HepG2 (cell line): ENCODE data around the gene DCTN2. TPM values are rescaled to one million over a fixed set of nuclear protein-coding genes. Genes with fewer than 3 reads are reported as not detected.
A peak's percentile ranks its signal among the peaks of the same experiment; 100 is the strongest.

Experiments
- ARNTL ChIP-seq: sonication (generic); formaldehyde crosslinking; IDR thresholded peaks from 2 replicates; pipeline ENCODE4 v1.4.0; 2020; ENCODE audit warnings: mild to moderate bottlenecking, missing genetic modification reagents
- CHCHD3 ChIP-seq: sonication (generic); formaldehyde crosslinking; IDR thresholded peaks from 2 replicates; pipeline ENCODE4 v1.8.0; 2022; ENCODE audit warnings: mild to moderate bottlenecking, missing genetic modification reagents, moderate library complexity
- GLI4 ChIP-seq: sonication (generic); formaldehyde crosslinking; IDR thresholded peaks from 2 replicates; pipeline ENCODE4 v1.5.1; 2020; ENCODE audit warnings: missing genetic modification reagents, mild to moderate bottlenecking, moderate library complexity, borderline replicate concordance
- HDAC6 ChIP-seq: fragments of 200-600 bp; sonication (generic); IDR thresholded peaks from 2 replicates; pipeline ENCODE4 v1.7.0; 2017; ENCODE audit warnings: mild to moderate bottlenecking, antibody characterized with exemption, low read length, low read depth
- PAWR ChIP-seq: sonication (generic); formaldehyde crosslinking; IDR thresholded peaks from 2 replicates; pipeline ENCODE4 v1.4.0; 2020; ENCODE audit warnings: missing genetic modification reagents, mild to moderate bottlenecking, borderline replicate concordance
- PRPF4 ChIP-seq: fragments of 200-400 bp; formaldehyde crosslinking; IDR thresholded peaks from 2 replicates; pipeline ENCODE4 v1.6.1; 2016; ENCODE audit warnings: low read length, low read depth; ENCODE audit not compliant: poor library complexity, severe bottlenecking
- RFXANK ChIP-seq: IDR thresholded peaks from 2 replicates; pipeline ENCODE4 v1.6.1; 2016
- SALL1 ChIP-seq: sonication (generic); formaldehyde crosslinking; IDR thresholded peaks from 2 replicates; pipeline ENCODE4 v1.8.0; 2022; ENCODE audit warnings: mild to moderate bottlenecking, missing genetic modification reagents
- TAF1 ChIP-seq: sonication (generic); formaldehyde crosslinking; IDR thresholded peaks from 2 replicates; pipeline ENCODE4 v1.4.0; 2020; ENCODE audit warnings: missing genetic modification reagents
- TEAD2 ChIP-seq: sonication (generic); formaldehyde crosslinking; IDR thresholded peaks from 2 replicates; pipeline ENCODE4 v1.9.0; 2021; ENCODE audit warnings: missing genetic modification reagents
- TRIM24 ChIP-seq: sonication (generic); formaldehyde crosslinking; IDR thresholded peaks from 2 replicates; pipeline ENCODE4 v1.8.0; 2022; ENCODE audit warnings: mild to moderate bottlenecking, missing genetic modification reagents
- XBP1 ChIP-seq: sonication (generic); formaldehyde crosslinking; IDR thresholded peaks from 2 replicates; pipeline ENCODE4 v1.5.0; 2020; ENCODE audit warnings: missing genetic modification reagents
- ZFYVE20 ChIP-seq: sonication (generic); formaldehyde crosslinking; IDR thresholded peaks from 2 replicates; pipeline ENCODE4 v1.8.0; 2023; ENCODE audit warnings: low read depth, mild to moderate bottlenecking, moderate library complexity, missing genetic modification reagents, borderline replicate concordance
- ZNF232 ChIP-seq: sonication (generic); formaldehyde crosslinking; IDR thresholded peaks from 2 replicates; pipeline ENCODE4 v1.4.0; 2020; ENCODE audit warnings: missing genetic modification reagents, borderline replicate concordance
- ZNF24 ChIP-seq: fragments of 450-650 bp; IDR thresholded peaks from 2 replicates; pipeline ENCODE4 v1.6.1; 2017; ENCODE audit warnings: antibody characterized with exemption, mild to moderate bottlenecking
- ZNF329 ChIP-seq: sonication (generic); formaldehyde crosslinking; IDR thresholded peaks from 2 replicates; pipeline ENCODE4 v1.9.0; 2021; ENCODE audit warnings: low read depth, mild to moderate bottlenecking, missing genetic modification reagents
- ZNF383 ChIP-seq: sonication (generic); formaldehyde crosslinking; IDR thresholded peaks from 2 replicates; pipeline ENCODE4 v1.4.0; 2020; ENCODE audit warnings: missing genetic modification reagents, mild to moderate bottlenecking, borderline replicate concordance
- ZNF747 ChIP-seq: sonication (generic); formaldehyde crosslinking; IDR thresholded peaks from 2 replicates; pipeline ENCODE4 v1.8.1; 2023; ENCODE audit warnings: missing genetic modification reagents, mild to moderate bottlenecking, borderline replicate concordance
- polyA plus RNA-seq, 8 experiments: library from polyadenylated mRNA; depleted of rRNA in 3 of 8; stranded (reverse) in 7 of 8; unstranded in 1 of 8; fragments of >200 nt; fragmentation: Illumina TruSeq in 4 of 8; extraction: Trizol in 4 of 8; gene quantifications; 2 replicates each; pipeline versions ENCODE4 v1.2.1 to v1.2.3, GENCODE V29; 2011 to 2016; ENCODE audit warnings: low read depth in 4 of 8, missing spikeins in 1 of 8, mixed read lengths in 1 of 8; ENCODE audit not compliant: insufficient read depth in 1 of 8
- total RNA-seq, 5 experiments: library from RNA; depleted of rRNA; stranded (reverse); fragments of >200 nt; fragmentation: Illumina TruSeq; extraction: Trizol; gene quantifications; 2 replicates each; pipeline ENCODE4 v1.2.3, GENCODE V29; 2016; ENCODE audit warnings: low read depth in 1 of 5
- TF ChIP-seq, protein P1 (sequence below): sonication (generic); formaldehyde crosslinking; IDR thresholded peaks from 2 replicates; pipeline ENCODE4 v1.4.0; 2020; ENCODE audit warnings: mild to moderate bottlenecking, missing genetic modification reagents
- TF ChIP-seq, protein P2 (sequence below): IDR thresholded peaks from 2 replicates; pipeline ENCODE4 v1.6.1; 2018; ENCODE audit warnings: missing genetic modification reagents, mild to moderate bottlenecking, missing compliant biosample characterization
- TF ChIP-seq, protein P3 (sequence below): conservative IDR thresholded peaks from 2 replicates; pipeline ENCODE4 v1.6.1; 2018; ENCODE audit warnings: missing genetic modification reagents
- TF ChIP-seq, protein P4 (sequence below): sonication (generic); formaldehyde crosslinking; IDR thresholded peaks from 2 replicates; pipeline ENCODE4 v1.5.0; 2020; ENCODE audit warnings: mild to moderate bottlenecking, missing genetic modification reagents
- TF ChIP-seq, protein P5 (sequence below): sonication (generic); formaldehyde crosslinking; IDR thresholded peaks from 2 replicates; pipeline ENCODE4 v1.4.0; 2020; ENCODE audit warnings: missing genetic modification reagents

Gene DCTN2
- total and polyA plus RNA-seq, 2 of the 13 experiments (the other 11 are each of a cell fraction or from before 2014, with no cell fraction given) = 72.0 to 77.4 TPM

DNA sequence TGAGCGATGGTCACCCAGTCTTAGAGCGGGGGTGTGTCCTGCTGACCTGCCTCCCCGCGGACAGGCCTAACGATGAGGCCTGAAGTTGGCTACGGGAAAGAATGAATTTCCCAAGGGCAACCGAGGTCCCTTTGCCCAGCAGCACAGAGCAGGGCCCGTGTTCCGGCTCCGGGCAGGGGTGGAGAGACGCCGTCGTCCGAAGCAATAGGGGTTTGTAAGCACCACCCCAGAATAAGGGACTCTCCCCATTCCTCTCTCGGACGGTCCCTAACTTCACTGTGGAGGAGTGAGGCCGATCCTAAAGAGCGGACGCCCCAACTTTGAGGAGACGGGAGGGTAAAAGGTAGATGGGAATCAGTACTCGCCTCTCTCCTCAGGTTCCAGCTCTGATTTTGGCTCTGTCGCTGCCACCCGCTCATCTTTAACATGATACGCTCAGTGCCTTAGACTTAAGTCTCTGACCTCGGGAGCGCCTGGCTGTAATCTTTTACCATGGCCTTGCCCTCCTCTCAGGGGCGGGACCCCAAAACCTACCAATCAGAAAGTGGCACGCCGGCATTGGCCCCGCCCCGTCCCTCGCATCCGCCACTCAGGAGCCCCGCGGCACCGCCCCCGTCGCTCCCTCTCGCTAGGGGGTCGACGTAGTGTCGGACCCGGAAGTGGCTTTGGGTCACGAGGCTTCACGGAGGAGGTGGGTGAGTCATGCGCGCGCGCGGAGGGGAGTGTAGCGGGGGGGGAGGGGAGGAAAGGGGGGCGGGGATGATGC is 26.8 kb downstream of the DCTN2 start, which contains the start of gene DDIT3 (continued):
- TF ChIP-seq, protein P1, sequence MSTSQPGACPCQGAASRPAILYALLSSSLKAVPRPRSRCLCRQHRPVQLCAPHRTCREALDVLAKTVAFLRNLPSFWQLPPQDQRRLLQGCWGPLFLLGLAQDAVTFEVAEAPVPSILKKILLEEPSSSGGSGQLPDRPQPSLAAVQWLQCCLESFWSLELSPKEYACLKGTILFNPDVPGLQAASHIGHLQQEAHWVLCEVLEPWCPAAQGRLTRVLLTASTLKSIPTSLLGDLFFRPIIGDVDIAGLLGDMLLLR = peak; percentile 78; the same call in 1 of the 2 replicates
- TF ChIP-seq XBP1 (peak; percentile 93), RFXANK (CRISPR knock-in tag) (no peak), SALL1 (CRISPR knock-in tag) (0 out of 2 replicates have a peak, but pooled peaks have one; percentile 47), TRIM24 (CRISPR knock-in tag) (no peak), PAWR (CRISPR knock-in tag) (0 out of 2 replicates have a peak, but pooled peaks have one; percentile 77), ZFYVE20 (CRISPR knock-in tag) (no peak), HDAC6 (no peak), ZNF383 (peak; percentile 78; the same call in 1 of the 2 replicates), ZNF747 (CRISPR knock-in tag) (peak; percentile 41; the same call in 1 of the 2 replicates), TAF1 (CRISPR knock-in tag) (peak; percentile 92), ARNTL (peak; percentile 91), PRPF4 (no peak), ZNF24 (0 out of 2 replicates have a peak, but pooled peaks have one; percentile 47), GLI4 (CRISPR knock-in tag) (peak; percentile 95), ZNF232 (CRISPR knock-in tag) (peak; percentile 80; the same call in 1 of the 2 replicates), CHCHD3 (CRISPR knock-in tag) (0 out of 2 replicates have a peak, but pooled peaks have one; percentile 39), TEAD2 (CRISPR knock-in tag) (no peak), ZNF329 (CRISPR knock-in tag) (no peak)
- TF ChIP-seq, protein P2, sequence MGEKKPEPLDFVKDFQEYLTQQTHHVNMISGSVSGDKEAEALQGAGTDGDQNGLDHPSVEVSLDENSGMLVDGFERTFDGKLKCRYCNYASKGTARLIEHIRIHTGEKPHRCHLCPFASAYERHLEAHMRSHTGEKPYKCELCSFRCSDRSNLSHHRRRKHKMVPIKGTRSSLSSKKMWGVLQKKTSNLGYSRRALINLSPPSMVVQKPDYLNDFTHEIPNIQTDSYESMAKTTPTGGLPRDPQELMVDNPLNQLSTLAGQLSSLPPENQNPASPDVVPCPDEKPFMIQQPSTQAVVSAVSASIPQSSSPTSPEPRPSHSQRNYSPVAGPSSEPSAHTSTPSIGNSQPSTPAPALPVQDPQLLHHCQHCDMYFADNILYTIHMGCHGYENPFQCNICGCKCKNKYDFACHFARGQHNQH = peak; percentile 37; the same call in 1 of the 2 replicates
- TF ChIP-seq, protein P3, sequence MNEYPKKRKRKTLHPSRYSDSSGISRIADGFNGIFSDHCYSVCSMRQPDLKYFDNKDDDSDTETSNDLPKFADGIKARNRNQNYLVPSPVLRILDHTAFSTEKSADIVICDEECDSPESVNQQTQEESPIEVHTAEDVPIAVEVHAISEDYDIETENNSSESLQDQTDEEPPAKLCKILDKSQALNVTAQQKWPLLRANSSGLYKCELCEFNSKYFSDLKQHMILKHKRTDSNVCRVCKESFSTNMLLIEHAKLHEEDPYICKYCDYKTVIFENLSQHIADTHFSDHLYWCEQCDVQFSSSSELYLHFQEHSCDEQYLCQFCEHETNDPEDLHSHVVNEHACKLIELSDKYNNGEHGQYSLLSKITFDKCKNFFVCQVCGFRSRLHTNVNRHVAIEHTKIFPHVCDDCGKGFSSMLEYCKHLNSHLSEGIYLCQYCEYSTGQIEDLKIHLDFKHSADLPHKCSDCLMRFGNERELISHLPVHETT (CRISPR knock-in tag) = peak; percentile 91; the same call in 1 of the 2 replicates
- TF ChIP-seq, protein P4, sequence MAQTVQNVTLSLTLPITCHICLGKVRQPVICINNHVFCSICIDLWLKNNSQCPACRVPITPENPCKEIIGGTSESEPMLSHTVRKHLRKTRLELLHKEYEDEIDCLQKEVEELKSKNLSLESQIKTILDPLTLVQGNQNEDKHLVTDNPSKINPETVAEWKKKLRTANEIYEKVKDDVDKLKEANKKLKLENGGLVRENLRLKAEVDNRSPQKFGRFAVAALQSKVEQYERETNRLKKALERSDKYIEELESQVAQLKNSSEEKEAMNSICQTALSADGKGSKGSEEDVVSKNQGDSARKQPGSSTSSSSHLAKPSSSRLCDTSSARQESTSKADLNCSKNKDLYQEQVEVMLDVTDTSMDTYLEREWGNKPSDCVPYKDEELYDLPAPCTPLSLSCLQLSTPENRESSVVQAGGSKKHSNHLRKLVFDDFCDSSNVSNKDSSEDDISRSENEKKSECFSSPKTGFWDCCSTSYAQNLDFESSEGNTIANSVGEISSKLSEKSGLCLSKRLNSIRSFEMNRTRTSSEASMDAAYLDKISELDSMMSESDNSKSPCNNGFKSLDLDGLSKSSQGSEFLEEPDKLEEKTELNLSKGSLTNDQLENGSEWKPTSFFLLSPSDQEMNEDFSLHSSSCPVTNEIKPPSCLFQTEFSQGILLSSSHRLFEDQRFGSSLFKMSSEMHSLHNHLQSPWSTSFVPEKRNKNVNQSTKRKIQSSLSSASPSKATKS (CRISPR knock-in tag) = no peak
- TF ChIP-seq, protein P5, sequence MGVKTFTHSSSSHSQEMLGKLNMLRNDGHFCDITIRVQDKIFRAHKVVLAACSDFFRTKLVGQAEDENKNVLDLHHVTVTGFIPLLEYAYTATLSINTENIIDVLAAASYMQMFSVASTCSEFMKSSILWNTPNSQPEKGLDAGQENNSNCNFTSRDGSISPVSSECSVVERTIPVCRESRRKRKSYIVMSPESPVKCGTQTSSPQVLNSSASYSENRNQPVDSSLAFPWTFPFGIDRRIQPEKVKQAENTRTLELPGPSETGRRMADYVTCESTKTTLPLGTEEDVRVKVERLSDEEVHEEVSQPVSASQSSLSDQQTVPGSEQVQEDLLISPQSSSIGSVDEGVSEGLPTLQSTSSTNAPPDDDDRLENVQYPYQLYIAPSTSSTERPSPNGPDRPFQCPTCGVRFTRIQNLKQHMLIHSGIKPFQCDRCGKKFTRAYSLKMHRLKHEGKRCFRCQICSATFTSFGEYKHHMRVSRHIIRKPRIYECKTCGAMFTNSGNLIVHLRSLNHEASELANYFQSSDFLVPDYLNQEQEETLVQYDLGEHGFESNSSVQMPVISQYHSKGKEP (CRISPR knock-in tag) = peak; percentile 74; the same call in 1 of the 2 replicates
